ENCODE data around the gene MFSD6L. TPM values are rescaled to one million over a fixed set of nuclear protein-coding genes. Genes with fewer than 3 reads are reported as not detected.

Gene MFSD6L
- total RNA-seq, 1 experiment from 2014 or later: 2.1 TPM

GRCh38 chr17:8843344-8843743, 44.2 kb upstream of the MFSD6L start:
- Histone ChIP-seq H3K14ac (ENCODE audit: insufficient read depth, low read length) (no peak overlapping the region), H3K4ac (ENCODE audit: low read depth, low read length) (no peak overlapping the region), H4K8ac (replicated peaks; ENCODE audit: insufficient read length, low read depth, low read length) (no peak overlapping the region), H3K23me2 (ENCODE audit: insufficient read length, low read depth, low read length, poor library complexity, severe bottlenecking) (peaks cover 2% of the 10 kb centered on the region), H4K5ac (ENCODE audit: insufficient read length, low read depth, low read length) (no peak overlapping the region), H3K18ac (ENCODE audit: insufficient read length, low read depth, low read length) (no peak overlapping the region), H4K20me1 (ENCODE audit: control insufficient read depth, insufficient read depth, insufficient read length) (no peaks in the 10 kb centered on the region), H2BK5ac (ENCODE audit: insufficient read length, low read length) (no peak overlapping the region), H3K79me2 (ENCODE audit: insufficient read depth, low read length) (no peaks in the 10 kb centered on the region), H2BK12ac (ENCODE audit: insufficient read length, low read depth, low read length) (no peak overlapping the region), H2BK15ac (ENCODE audit: low read depth, low read length) (no peak overlapping the region), H3K27ac (ENCODE audit: insufficient read length, low read depth, low read length) (no peak overlapping the region), H3K23ac (ENCODE audit: insufficient read length, low read depth, low read length) (no peak overlapping the region), H2BK120ac (ENCODE audit: low read depth, low read length, poor library complexity, severe bottlenecking) (no peak overlapping the region), H4K91ac (ENCODE audit: insufficient read length, low read depth, low read length) (no peak overlapping the region), H3K4me2 (ENCODE audit: insufficient read depth, insufficient read length, low read length) (no peak overlapping the region), H3K27me3 (ENCODE audit: insufficient read depth, low read length) (no peaks in the 10 kb centered on the region), H3K9me3 (ENCODE audit: control insufficient read depth, low read depth, low read length) (no peaks in the 10 kb centered on the region), H3K4me1 (ENCODE audit: insufficient read depth, low read length) (no peaks in the 10 kb centered on the region), H2BK20ac (ENCODE audit: low read depth, low read length, poor library complexity, severe bottlenecking) (no peak overlapping the region), H3K56ac (ENCODE audit: insufficient read length, low read depth, low read length) (no peak overlapping the region), H3K79me1 (ENCODE audit: insufficient read depth, low read depth, low read length, poor library complexity, severe bottlenecking) (no peaks in the 10 kb centered on the region), H2AK5ac (ENCODE audit: insufficient read length, low read length) (no peak overlapping the region), H3T11ph (ENCODE audit: low read length) (no peak overlapping the region), H2AFZ (ENCODE audit: low read length) (no peak overlapping the region), H3K9ac (ENCODE audit: extremely low read depth, insufficient read length, low read length) (no peak overlapping the region)
- Mint-ChIP-seq H3K4me3 (no peak overlapping the region; a peak in 1 of 5 replicates), H3K27me3 (ENCODE audit: low read depth) (peaks cover 5% of the 10 kb centered on the region), H3K27ac (no peak overlapping the region), H3K9me3 (peaks cover 0 to 1% of the 10 kb centered on the region in 2 experiments; a peak in 2 of 5 replicates), H3K36me3 (ENCODE audit: insufficient read depth in 1 of 3, low read depth in 3 of 3) (no peaks in the 10 kb centered on the region), H3K4me1 (peaks cover 4 to 13% of the 10 kb centered on the region in 2 experiments)
- no peak for TF ChIP-seq CTCF (conservative IDR thresholded peaks at IDR 0.05)
- no peak for DNase-seq
- no CpG with 5 or more reads among the region's 2 CpGs for WGBS (ENCODE audit: extremely low coverage, insufficient read length, low lambda C conversion rate)
